ENCODE data around the gene UBA1.

The UBA1 gene

GRCh38 chrX:47176101-47176740 lies 17.4 kb upstream of the UBA1 start:
- Histone ChIP-seq H3K9me3 (ENCODE audit: control insufficient read depth, low read length) (no peaks in the 10 kb centered on the region), H3K79me2 (no peaks in the 10 kb centered on the region), H3K27ac (no peak overlapping the region), H3K9ac (no peak overlapping the region), H3K4me2 (ENCODE audit: low read length) (no peak overlapping the region), H2AFZ (no peak overlapping the region), H3K4me3 (ENCODE audit: low read depth, low read length) (no peak overlapping the region), H3K36me3 (ENCODE audit: control insufficient read depth, insufficient read depth, low read length) (no peaks in the 10 kb centered on the region), H3K4me1 (no peaks in the 10 kb centered on the region), H3K27me3 (ENCODE audit: control insufficient read depth, insufficient read depth, low read length) (no peaks in the 10 kb centered on the region)
- TF ChIP-seq, protein P1, sequence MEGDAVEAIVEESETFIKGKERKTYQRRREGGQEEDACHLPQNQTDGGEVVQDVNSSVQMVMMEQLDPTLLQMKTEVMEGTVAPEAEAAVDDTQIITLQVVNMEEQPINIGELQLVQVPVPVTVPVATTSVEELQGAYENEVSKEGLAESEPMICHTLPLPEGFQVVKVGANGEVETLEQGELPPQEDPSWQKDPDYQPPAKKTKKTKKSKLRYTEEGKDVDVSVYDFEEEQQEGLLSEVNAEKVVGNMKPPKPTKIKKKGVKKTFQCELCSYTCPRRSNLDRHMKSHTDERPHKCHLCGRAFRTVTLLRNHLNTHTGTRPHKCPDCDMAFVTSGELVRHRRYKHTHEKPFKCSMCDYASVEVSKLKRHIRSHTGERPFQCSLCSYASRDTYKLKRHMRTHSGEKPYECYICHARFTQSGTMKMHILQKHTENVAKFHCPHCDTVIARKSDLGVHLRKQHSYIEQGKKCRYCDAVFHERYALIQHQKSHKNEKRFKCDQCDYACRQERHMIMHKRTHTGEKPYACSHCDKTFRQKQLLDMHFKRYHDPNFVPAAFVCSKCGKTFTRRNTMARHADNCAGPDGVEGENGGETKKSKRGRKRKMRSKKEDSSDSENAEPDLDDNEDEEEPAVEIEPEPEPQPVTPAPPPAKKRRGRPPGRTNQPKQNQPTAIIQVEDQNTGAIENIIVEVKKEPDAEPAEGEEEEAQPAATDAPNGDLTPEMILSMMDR (IDR thresholded peaks at IDR 0.05) = no peak

GRCh38 chrX:47177079-47177478 lies 16.6 kb upstream of the UBA1 start:
- H3K27ac ChIP-seq = no peak overlapping the region
- H3K4me1 ChIP-seq = no peaks in the 10 kb centered on the region
- no peaks in the 10 kb centered on the region for H3K27me3 ChIP-seq (ENCODE audit: control insufficient read depth, insufficient read depth, low read length)
- H3K9me3 ChIP-seq (ENCODE audit: control insufficient read depth, low read length) = no peaks in the 10 kb centered on the region
- H3K9ac ChIP-seq = no peak overlapping the region
- H3K36me3 ChIP-seq (ENCODE audit: control insufficient read depth, insufficient read depth, low read length) = no peaks in the 10 kb centered on the region
- no peak overlapping the region for H2AFZ ChIP-seq
- H3K4me2 ChIP-seq (ENCODE audit: low read length) = no peak overlapping the region
- TF ChIP-seq, protein P1 (IDR thresholded peaks at IDR 0.05) = no peak
- no peak overlapping the region for H3K4me3 ChIP-seq (ENCODE audit: low read depth, low read length)
- no peaks in the 10 kb centered on the region for H3K79me2 ChIP-seq

GRCh38 chrX:47178337-47178736 lies 15.3 kb upstream of the UBA1 start:
- TF ChIP-seq, protein P1 (IDR thresholded peaks at IDR 0.05) = no peak
- Histone ChIP-seq H3K4me3 (ENCODE audit: low read depth, low read length) (no peak overlapping the region), H3K36me3 (ENCODE audit: control insufficient read depth, insufficient read depth, low read length) (no peaks in the 10 kb centered on the region), H3K4me2 (ENCODE audit: low read length) (no peak overlapping the region), H3K9ac (no peak overlapping the region), H2AFZ (no peak overlapping the region), H3K27ac (no peak overlapping the region), H3K9me3 (ENCODE audit: control insufficient read depth, low read length) (no peaks in the 10 kb centered on the region), H3K4me1 (no peaks in the 10 kb centered on the region), H3K27me3 (ENCODE audit: control insufficient read depth, insufficient read depth, low read length) (no peaks in the 10 kb centered on the region), H3K79me2 (no peaks in the 10 kb centered on the region)

DNA sequence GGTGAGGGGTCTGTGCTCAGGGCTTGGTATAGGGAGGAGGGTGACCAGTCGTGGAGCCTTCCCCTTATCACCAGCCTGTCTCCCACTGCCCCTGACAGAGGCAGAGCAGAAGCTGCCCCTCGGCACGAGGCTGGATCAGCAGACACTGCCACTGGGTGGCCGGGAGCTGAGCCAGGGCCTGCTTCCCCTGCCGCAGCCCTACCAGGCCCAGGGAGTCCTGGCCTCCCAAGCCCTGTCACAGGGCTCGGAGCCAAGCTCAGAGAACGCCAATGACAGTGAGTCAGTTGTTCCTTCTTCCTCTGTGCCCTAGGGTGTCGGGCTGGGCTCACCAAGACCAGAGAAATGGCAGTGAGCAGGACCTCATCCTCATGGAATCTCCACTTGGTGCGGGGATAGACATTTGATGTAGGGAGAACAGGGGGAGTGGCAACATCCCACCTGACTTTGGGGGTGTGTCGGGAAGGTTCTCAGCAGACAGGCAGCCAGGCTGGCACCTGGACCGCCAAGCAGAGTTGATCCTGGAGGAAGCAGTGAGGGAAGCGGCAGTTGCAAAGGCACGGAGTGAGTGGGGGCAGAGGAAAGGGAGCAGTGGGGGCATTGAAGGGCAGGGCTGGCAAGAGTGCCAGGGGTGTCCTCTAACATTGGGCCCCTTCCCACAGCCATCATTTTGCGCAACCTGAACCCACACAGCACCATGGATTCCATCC lies 14.3 kb upstream of the UBA1 start:
- no peaks in the 10 kb centered on the region for H3K27me3 ChIP-seq (ENCODE audit: control insufficient read depth, insufficient read depth, low read length)
- no peaks in the 10 kb centered on the region for H3K4me1 ChIP-seq
- no peaks in the 10 kb centered on the region for H3K79me2 ChIP-seq
- H3K36me3 ChIP-seq (ENCODE audit: control insufficient read depth, insufficient read depth, low read length) = no peaks in the 10 kb centered on the region
- no peak overlapping the region for H2AFZ ChIP-seq
- no peak overlapping the region for H3K27ac ChIP-seq
- no peak overlapping the region for H3K4me3 ChIP-seq (ENCODE audit: low read depth, low read length)
- TF ChIP-seq, protein P1 (IDR thresholded peaks at IDR 0.05) = no peak
- H3K9ac ChIP-seq = no peak overlapping the region
- no peak overlapping the region for H3K4me2 ChIP-seq (ENCODE audit: low read length)
- H3K9me3 ChIP-seq (ENCODE audit: control insufficient read depth, low read length) = no peaks in the 10 kb centered on the region

DNA sequence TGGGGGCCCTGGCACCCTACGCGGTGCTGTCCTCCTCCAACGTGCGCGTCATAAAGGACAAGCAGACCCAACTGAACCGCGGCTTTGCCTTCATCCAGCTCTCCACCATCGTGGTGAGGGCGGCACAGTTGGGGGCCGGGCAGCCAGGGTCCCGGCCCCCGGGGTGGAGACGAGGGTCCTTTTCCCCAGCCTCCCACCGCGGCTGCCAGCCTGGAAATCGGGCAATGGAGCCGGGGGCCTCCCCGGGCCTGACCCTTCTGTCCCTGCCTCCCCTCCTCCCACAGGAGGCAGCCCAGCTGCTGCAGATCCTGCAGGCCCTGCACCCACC lies 13.7 kb upstream of the UBA1 start:
- Histone ChIP-seq H3K27ac (no peak overlapping the region), H3K27me3 (ENCODE audit: control insufficient read depth, insufficient read depth, low read length) (no peaks in the 10 kb centered on the region), H2AFZ (no peak overlapping the region), H3K4me1 (no peaks in the 10 kb centered on the region), H3K4me2 (ENCODE audit: low read length) (no peak overlapping the region), H3K9me3 (ENCODE audit: control insufficient read depth, low read length) (no peaks in the 10 kb centered on the region), H3K79me2 (no peaks in the 10 kb centered on the region), H3K36me3 (ENCODE audit: control insufficient read depth, insufficient read depth, low read length) (no peaks in the 10 kb centered on the region), H3K9ac (no peak overlapping the region), H3K4me3 (ENCODE audit: low read depth, low read length) (no peak overlapping the region)
- TF ChIP-seq, protein P1 (IDR thresholded peaks at IDR 0.05) = no peak
